CD4-positive, CD25-positive, alpha-beta regulatory T cell (primary cell): ENCODE results near the gene ABCC11. TPM values are rescaled to one million over a fixed set of nuclear protein-coding genes. Genes with fewer than 3 reads are reported as not detected.

ENCODE experiments used
- ATAC-seq, 2 donors: fragments of 150-1000 bp; cut with Tn5 transposase; one replicate each; pipeline ENCODE4 v1.10.0; 2021; ENCODE audit warnings: low read depth in 2 of 2, moderate number of reproducible peaks in 2 of 2, moderate library complexity in 1 of 2
- DNase-seq, 3 donors: peaks; one replicate each; pipeline versions ENCODE4 v3.0.0 to v3.0.0-alpha.2; 2012 to 2022; ENCODE audit warnings: mixed read lengths in 1 of 3
- H3K27ac ChIP-seq: one replicate; pipeline ENCODE4 v1.7.0; 2013; ENCODE audit warnings: mild to moderate bottlenecking, low read length; ENCODE audit not compliant: insufficient read depth, poor library complexity, severe bottlenecking
- H3K27me3 ChIP-seq: one replicate; pipeline ENCODE4 v1.7.0; 2013; ENCODE audit warnings: low read length; ENCODE audit not compliant: control insufficient read depth, insufficient read depth
- H3K36me3 ChIP-seq: one replicate; pipeline ENCODE4 v1.7.0; 2013; ENCODE audit warnings: mild to moderate bottlenecking, low read length, moderate library complexity; ENCODE audit not compliant: control insufficient read depth, insufficient read depth
- H3K4me1 ChIP-seq: 2 replicates; pipeline ENCODE4 v1.7.0; 2013; ENCODE audit warnings: mild to moderate bottlenecking, low read length; ENCODE audit not compliant: insufficient read depth, control insufficient read depth, poor library complexity, severe bottlenecking
- H3K4me3 ChIP-seq: one replicate; pipeline ENCODE4 v1.7.0; 2013; ENCODE audit warnings: low read depth, mild to moderate bottlenecking, low read length, moderate library complexity
- H3K9me3 ChIP-seq, 2 experiments: 1 replicate in 1 of 2; 2 replicates in 1 of 2; pipeline ENCODE4 v1.7.0; 2013; ENCODE audit warnings: low read length in 2 of 2, mild to moderate bottlenecking in 1 of 2, moderate library complexity in 1 of 2; ENCODE audit not compliant: control insufficient read depth in 2 of 2
- H3K27ac Mint-ChIP-seq, 3 donors: one replicate each; pipeline ENCODE4 v1.8.0; 2020 to 2022; ENCODE audit warnings: mild to moderate bottlenecking in 3 of 3, mixed read lengths in 3 of 3, moderate library complexity in 2 of 3
- H3K27me3 Mint-ChIP-seq: one replicate; pipeline ENCODE4 v1.8.0; 2022; ENCODE audit warnings: mild to moderate bottlenecking, mixed read lengths
- H3K36me3 Mint-ChIP-seq: one replicate; pipeline ENCODE4 v1.8.0; 2020; ENCODE audit warnings: mixed read lengths
- H3K4me1 Mint-ChIP-seq, 4 donors: one replicate each; pipeline ENCODE4 v1.8.0; 2020 to 2022; ENCODE audit warnings: mixed read lengths in 4 of 4, mild to moderate bottlenecking in 1 of 4
- H3K4me3 Mint-ChIP-seq, 4 donors: one replicate each; pipeline ENCODE4 v1.8.0; 2020 to 2022; ENCODE audit warnings: mild to moderate bottlenecking in 4 of 4, mixed read lengths in 4 of 4, moderate library complexity in 3 of 4
- H3K9me3 Mint-ChIP-seq, 7 donors: one replicate each; pipeline ENCODE4 v1.8.0; 2020 to 2022; ENCODE audit warnings: mixed read lengths in 7 of 7, mild to moderate bottlenecking in 3 of 7, moderate library complexity in 2 of 7
- polyA plus RNA-seq, 4 donors: library from polyadenylated mRNA; unstranded; fragments of 300-500 nt; fragmentation: Illumina TruSeq; gene quantifications; one replicate each; pipeline ENCODE4 v1.2.3, GENCODE V29; 2021
- total RNA-seq: library from RNA; stranded (reverse); gene quantifications from one replicate; pipeline ENCODE4 v1.2.3, GENCODE V29; 2022

Gene ABCC11
- total and polyA plus RNA-seq, 5 donors from 2014 or later = 0.13 to 0.30 TPM; not detected in 3

- H3K36me3 ChIP-seq = no peaks in the 10 kb centered on the region
- H3K27ac Mint-ChIP-seq = no peak overlapping the region
- peaks cover 12% of the 10 kb centered on the region for H3K27me3 Mint-ChIP-seq
- H3K4me1 ChIP-seq = peaks cover 6% of the 10 kb centered on the region
- no peaks in the 10 kb centered on the region for H3K27me3 ChIP-seq
- H3K36me3 Mint-ChIP-seq = no peaks in the 10 kb centered on the region
- no peak overlapping the region for H3K4me3 ChIP-seq
- no peak for ATAC-seq
- H3K9me3 ChIP-seq = no peaks in the 10 kb centered on the region
- DNase-seq = peak in 1 of 3 donors; percentile 9
- H3K9me3 Mint-ChIP-seq = peaks cover 0 to 4% (median 0%) of the 10 kb centered on the region in 7 donors
- no peak overlapping the region for H3K4me3 Mint-ChIP-seq
- H3K4me1 Mint-ChIP-seq = peaks cover 0 to 5% (median 2%) of the 10 kb centered on the region in 4 donors
- H3K27ac ChIP-seq = no peak overlapping the region
These were observed 89.0 kb downstream of the ABCC11 start for GRCh38 chr16:48158296-48158695.

GRCh38 chr16:48157794-48158193, 89.5 kb downstream of the ABCC11 start:
- ATAC-seq (no peak), DNase-seq (no peak)
- no peak overlapping the region for H3K4me3 Mint-ChIP-seq
- peaks cover 6% of the 10 kb centered on the region for H3K4me1 ChIP-seq
- no peaks in the 10 kb centered on the region for H3K36me3 Mint-ChIP-seq
- no peak overlapping the region for H3K27ac ChIP-seq
- no peaks in the 10 kb centered on the region for H3K27me3 ChIP-seq
- peak overlapping the region in 1 of 3 donors; percentile 14 for H3K27ac Mint-ChIP-seq
- H3K27me3 Mint-ChIP-seq = peaks cover 13% of the 10 kb centered on the region
- peaks cover 0 to 4% (median 0%) of the 10 kb centered on the region in 7 donors for H3K9me3 Mint-ChIP-seq
- H3K36me3 ChIP-seq = no peaks in the 10 kb centered on the region
- peaks cover 0 to 5% (median 2%) of the 10 kb centered on the region in 4 donors for H3K4me1 Mint-ChIP-seq
- no peak overlapping the region for H3K4me3 ChIP-seq
- H3K9me3 ChIP-seq = no peaks in the 10 kb centered on the region

DNA sequence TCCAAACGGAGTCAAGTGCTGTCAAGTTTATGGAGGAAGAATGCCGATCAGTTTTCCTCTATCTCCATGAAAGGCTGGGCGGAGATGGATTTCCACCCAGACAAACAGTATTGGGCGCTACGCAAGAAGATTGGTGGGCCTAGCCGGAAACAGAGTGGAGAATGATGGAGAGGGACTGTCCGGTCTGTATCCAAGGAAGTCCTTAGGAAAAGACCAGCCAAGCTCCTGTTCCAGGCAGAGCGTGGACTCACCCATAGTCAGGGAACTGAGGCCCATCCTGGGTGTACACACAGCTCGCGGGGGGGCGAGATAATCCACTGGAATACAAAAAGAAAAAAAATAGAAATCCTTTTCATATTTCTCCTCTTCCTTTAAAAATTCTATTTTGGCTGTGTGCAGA, 90.0 kb downstream of the ABCC11 start:
- peaks cover 0 to 4% (median 0%) of the 10 kb centered on the region in 7 donors for H3K9me3 Mint-ChIP-seq
- no peaks in the 10 kb centered on the region for H3K36me3 ChIP-seq
- H3K9me3 ChIP-seq = no peaks in the 10 kb centered on the region
- peaks cover 6% of the 10 kb centered on the region for H3K4me1 ChIP-seq
- no peak for ATAC-seq
- H3K27me3 ChIP-seq = no peaks in the 10 kb centered on the region
- H3K36me3 Mint-ChIP-seq = no peaks in the 10 kb centered on the region
- H3K27ac ChIP-seq = no peak overlapping the region
- no peak overlapping the region for H3K4me3 ChIP-seq
- no peak overlapping the region for H3K4me3 Mint-ChIP-seq
- peaks cover 0 to 5% (median 2%) of the 10 kb centered on the region in 4 donors for H3K4me1 Mint-ChIP-seq
- peak overlapping the region in 1 of 3 donors; percentile 76 for H3K27ac Mint-ChIP-seq
- DNase-seq = no peak
- peaks cover 13% of the 10 kb centered on the region for H3K27me3 Mint-ChIP-seq

DNA sequence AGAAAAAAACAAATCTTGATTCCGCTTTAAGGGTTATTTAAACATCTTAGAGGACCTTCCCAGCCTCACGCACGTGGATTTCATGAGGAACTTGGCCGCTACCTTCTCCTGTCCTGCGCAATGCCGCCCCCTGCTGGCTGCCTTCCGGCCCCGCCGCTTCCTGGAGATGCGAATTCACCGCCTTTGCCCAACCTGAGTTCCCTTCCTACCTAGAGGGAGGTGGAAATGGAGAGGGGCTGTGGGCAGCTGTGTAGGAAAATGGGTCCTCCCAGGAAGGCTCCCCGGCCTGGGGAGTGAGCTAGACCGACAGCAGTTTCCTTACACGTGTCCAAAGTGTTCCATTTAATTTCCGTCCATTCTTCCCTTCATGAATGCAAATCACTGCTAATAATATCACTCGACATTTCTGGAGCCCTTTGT, 90.5 kb downstream of the ABCC11 start:
- Mint-ChIP-seq H3K4me1 (peaks cover 0 to 5% (median 2%) of the 10 kb centered on the region in 4 donors), H3K27me3 (peaks cover 13% of the 10 kb centered on the region), H3K9me3 (peaks cover 0 to 4% (median 0%) of the 10 kb centered on the region in 7 donors), H3K27ac (peak overlapping the region in 1 of 3 donors; percentile 76), H3K36me3 (no peaks in the 10 kb centered on the region), H3K4me3 (no peak overlapping the region)
- Histone ChIP-seq H3K4me3 (no peak overlapping the region), H3K36me3 (no peaks in the 10 kb centered on the region), H3K4me1 (peaks cover 6% of the 10 kb centered on the region), H3K27me3 (no peaks in the 10 kb centered on the region), H3K27ac (no peak overlapping the region), H3K9me3 (no peaks in the 10 kb centered on the region)
- ATAC-seq = peak; percentile 40 to 62
- peak; percentile 63 to 71 (median 66) for DNase-seq

DNA sequence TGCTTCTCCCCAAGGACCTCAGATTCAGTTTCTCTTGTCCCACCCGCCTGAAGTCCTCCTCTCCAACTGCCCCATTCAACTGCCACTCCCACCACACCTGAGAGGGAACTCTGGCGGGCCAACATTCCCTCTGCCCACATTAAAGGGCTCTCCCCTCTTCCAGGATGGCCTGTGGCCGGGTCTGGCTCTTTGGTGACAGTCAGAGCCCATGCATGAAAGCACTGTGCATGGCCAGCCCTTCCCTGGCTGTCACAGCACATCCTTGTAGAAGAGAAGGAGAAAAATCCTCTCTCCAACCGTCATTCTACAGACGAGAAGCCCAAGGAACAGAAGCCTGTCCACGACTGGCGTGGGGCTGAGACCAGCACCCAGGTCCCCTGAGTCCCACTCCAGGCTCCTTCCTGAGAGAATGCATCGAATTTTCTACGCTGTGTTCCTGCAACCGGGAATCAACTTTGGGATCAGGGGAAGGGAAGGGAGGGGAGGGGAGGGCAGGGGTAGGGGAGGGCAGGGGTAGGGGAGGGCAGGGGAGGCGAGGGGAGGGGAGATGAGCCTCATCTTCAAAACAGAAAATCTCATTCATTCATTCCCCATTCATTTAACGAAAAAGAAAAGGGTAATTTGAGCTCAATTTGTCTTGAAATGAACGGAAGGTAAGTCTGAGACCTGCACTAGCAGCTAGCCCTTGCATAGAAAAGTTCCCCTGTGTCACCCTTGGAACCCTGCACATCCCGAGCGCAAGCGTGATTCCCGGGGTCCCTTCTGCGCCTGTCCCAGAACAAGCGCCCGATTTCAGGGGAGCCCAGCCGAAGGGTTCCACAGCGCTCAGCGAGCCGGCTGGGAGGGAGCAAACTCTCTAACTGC, 91.2 kb downstream of the ABCC11 start, which contains the start of gene ABCC12:
Gene ABCC12 (minus strand): TSS at position 68 of the 864 bp plus-strand sequence. CDS start 9,569 bp downstream, outside the sequence.
- Histone ChIP-seq H3K4me3 (no peak within 1 kb of the TSS), H3K9me3 (no peaks in the 10 kb centered on the region), H3K27me3 (no peaks in the 10 kb centered on the region), H3K4me1 (peaks cover 6% of the 10 kb centered on the region), H3K36me3 (no peaks in the 10 kb centered on the region), H3K27ac (no peak within 1 kb of the TSS)
- peak in 1 of 3 donors; percentile 2 for DNase-seq
- ATAC-seq = no peak
- Mint-ChIP-seq H3K9me3 (peaks cover 0 to 4% (median 0%) of the 10 kb centered on the region in 7 donors), H3K27me3 (peaks cover 16% of the 10 kb centered on the region), H3K27ac (peak within 1 kb of the TSS in 1 of 3 donors; percentile 38), H3K4me1 (peaks cover 0 to 5% (median 2%) of the 10 kb centered on the region in 4 donors), H3K4me3 (no peak within 1 kb of the TSS), H3K36me3 (no peaks in the 10 kb centered on the region)

- Histone ChIP-seq H3K4me1 (peaks cover 6% of the 10 kb centered on the region), H3K27me3 (peaks cover 3% of the 10 kb centered on the region), H3K4me3 (no peak overlapping the region), H3K27ac (no peak overlapping the region), H3K9me3 (no peaks in the 10 kb centered on the region), H3K36me3 (no peaks in the 10 kb centered on the region)
- peaks cover 0 to 4% (median under 1%) of the 10 kb centered on the region in 7 donors for H3K9me3 Mint-ChIP-seq
- no peak overlapping the region for H3K4me3 Mint-ChIP-seq
- DNase-seq = no peak
- peaks cover 26% of the 10 kb centered on the region for H3K27me3 Mint-ChIP-seq
- ATAC-seq = no peak
- H3K27ac Mint-ChIP-seq = no peak overlapping the region
- peaks cover 0 to 5% (median 2%) of the 10 kb centered on the region in 4 donors for H3K4me1 Mint-ChIP-seq
- no peaks in the 10 kb centered on the region for H3K36me3 Mint-ChIP-seq
These were observed 93.6 kb downstream of the ABCC11 start for GRCh38 chr16:48153774-48154173.

GRCh38 chr16:48152226-48152625, 95.1 kb downstream of the ABCC11 start:
- Mint-ChIP-seq H3K4me1 (peaks cover 0 to 5% (median 2%) of the 10 kb centered on the region in 4 donors), H3K4me3 (no peak overlapping the region), H3K36me3 (no peaks in the 10 kb centered on the region), H3K9me3 (peaks cover 0 to 4% (median 2%) of the 10 kb centered on the region in 7 donors), H3K27me3 (peaks cover 32% of the 10 kb centered on the region), H3K27ac (no peak overlapping the region)
- H3K4me1 ChIP-seq = peaks cover 6% of the 10 kb centered on the region
- H3K4me3 ChIP-seq = no peak overlapping the region
- H3K9me3 ChIP-seq = no peaks in the 10 kb centered on the region
- peaks cover 3% of the 10 kb centered on the region for H3K27me3 ChIP-seq
- H3K27ac ChIP-seq = no peak overlapping the region
- DNase-seq (no peak), ATAC-seq (no peak)
- no peaks in the 10 kb centered on the region for H3K36me3 ChIP-seq
